Stimulated activated CD4-positive, alpha-beta T cell treated with anti-CD3 and anti-CD28 coated beads, Interleukin-1b, Interleukin-23, amount 100 ng/mL, for 1 hour (primary cell): ENCODE results near the gene KLC4.

Source experiments
- DNase-seq, 2 donors: peaks; one replicate each; pipeline ENCODE4 v3.0.0-alpha.2; 2020; ENCODE audit warnings: low read depth in 2 of 2

The KLC4 gene

DNA sequence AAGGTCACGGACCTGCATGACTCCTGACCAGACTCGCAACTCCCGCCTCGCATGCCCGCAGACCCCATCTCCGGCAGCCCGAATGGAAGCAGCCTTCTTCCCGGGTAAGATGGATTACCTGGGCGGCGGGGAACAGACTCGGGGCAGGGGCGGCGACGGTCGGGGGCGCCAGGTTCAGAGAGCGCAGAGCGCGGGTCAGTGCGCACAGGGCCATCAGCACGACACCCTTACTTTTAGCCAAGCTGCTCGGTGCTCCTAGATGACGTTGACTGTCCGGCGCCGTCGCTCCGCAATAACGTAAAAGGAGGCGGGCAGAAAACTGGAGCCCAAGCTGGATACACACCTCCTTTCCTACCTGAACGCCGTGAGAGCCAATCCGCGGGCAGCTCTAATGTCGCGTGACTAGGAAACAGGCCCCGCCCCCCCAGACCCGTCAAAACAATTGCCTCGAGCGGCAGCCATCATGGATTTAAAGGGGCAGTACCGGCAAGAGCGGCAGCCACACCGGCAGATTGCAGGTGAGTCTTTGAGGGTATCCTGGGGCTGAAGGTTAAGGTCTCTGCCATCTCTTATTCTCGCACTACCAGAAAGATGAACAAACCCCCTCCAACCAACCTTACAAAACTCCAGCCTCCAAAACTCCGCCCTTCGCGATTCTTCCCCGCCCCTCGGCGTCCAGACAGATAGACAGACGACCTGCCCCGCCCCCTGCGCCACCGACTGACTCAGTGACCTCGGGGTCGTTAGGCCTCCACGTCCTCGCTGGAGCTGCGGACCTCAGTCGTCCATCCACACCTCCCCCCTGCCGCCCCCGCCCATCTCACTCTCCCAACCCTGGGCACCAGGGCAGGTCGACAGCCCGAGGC, at the start of gene KLC4, which contains the start of gene MRPL2:
KLC4 (plus strand) TSS at position 464 of the 866 bp plus-strand sequence. CDS start 1,705 bp downstream, outside the sequence.
MRPL2 (minus strand) TSS at position 267 of the 866 bp plus-strand sequence; CDS start at position 214, 53 bp downstream.
- peak; percentile 90 to 92 for DNase-seq

DNA sequence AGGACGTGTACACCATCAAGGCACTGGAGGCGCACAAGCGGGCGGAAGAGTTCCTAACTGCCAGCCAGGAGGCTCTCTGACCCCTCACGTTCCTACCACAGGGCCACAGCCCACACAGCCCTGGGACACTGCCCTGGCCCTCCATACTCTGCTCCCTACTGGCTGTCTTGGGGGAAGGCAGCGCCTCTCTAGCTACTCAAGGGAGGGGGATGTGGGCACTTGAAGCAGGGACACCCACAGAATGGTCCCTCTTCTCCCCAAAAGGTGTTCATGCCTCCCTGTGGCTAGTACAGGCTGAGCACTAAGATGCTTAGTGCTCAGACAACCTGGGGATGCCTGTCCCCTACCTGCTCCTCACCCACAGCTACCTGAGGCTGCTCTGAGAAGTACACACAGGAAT, 48.2 kb upstream of the KLC4 start:
- no peak for DNase-seq

DNA sequence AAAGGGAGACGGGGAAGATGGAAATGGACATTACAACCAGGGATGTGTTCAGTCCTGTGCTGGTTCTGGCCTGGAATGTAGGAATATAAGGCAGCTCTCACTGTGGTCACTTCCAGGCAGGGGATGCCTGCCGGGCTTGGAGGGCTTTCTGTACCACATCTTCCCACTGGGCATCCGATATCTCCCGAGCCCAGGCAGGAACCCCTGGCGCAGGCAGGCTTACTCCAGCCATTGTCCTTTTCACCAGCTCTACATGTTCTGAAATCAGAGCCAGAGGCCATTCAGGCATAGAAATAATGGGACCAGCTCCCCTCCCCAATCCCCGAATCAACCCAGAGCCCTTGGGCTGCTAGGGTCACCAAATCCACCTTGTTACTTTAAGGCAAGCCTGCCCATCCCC, 47.1 kb upstream of the KLC4 start:
- DNase-seq = no peak

DNA sequence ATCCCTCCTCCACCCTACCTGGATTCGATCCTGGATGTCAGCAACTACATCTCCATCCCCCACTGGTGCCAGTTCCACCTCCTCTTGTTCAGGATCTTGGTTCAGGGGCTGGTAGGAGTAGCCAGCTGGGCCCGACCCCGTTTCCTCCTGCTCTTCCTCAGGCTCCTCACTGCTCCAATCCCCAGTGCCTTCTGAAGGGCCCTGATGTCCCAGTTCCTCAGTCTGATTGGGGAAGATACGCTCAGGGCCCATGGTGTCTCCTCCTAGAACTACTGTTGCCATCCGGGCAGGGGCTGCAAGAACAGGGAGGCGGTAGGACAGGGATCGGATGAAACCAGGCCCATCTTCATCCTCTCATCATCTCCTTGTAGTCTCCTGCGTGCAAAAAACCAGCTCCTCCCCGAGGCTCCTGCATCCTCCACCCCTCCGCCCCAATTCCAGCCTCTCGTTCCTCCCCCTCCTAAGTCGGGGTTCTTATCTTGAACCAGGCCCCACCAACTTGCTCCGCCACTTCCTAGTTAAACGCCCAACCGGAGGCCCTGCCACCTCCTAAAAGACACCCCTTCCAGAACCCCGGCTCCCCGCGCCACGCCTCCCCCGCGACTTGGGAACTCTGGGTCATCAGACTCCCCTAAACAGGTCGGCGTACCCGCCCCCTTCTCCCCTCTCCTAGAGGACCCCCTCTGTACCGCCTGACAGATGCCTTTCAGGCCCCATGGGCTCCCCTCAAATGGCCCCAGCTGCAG, 46.2 kb upstream of the KLC4 start:
- DNase-seq = no peak

DNA sequence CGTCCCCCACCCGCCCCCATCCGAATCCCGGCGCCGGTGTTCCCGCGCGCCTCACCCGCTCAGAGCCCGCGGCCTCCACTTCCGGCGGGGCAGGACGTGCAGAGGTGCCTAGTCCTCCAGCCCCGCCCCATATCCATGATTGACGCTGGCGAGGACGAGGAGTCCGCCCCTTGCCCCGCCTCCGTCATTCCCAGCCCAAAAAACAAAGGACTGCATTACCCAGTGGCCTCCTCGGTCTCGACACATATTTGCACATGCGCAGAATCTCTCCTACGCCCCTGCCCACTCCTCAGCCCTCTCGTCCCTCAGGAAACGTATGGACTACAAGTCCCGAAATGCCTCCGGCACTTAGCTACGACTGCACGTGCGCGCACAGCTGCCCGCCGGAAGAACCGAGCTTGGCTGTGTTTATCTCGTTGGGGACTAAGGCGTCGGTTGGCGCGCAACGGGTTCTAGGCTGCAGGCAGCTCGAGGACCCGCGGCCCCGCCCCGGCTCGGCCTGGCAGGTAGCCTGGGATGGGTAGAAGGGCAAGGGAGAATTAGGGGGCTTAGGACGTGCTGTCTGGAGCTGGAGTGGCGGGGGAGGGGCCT, 45.5 kb upstream of the KLC4 start, which contains the start of the genes KLHDC3 and MEA1:
KLHDC3 (plus strand) TSS at position 407 of the 591 bp plus-strand sequence. CDS start 2,944 bp downstream, outside the sequence.
MEA1 (minus strand) TSS at position 104 of the 591 bp plus-strand sequence. CDS start 133 bp downstream, outside the sequence.
- DNase-seq = peak; percentile 96 to 98

DNA sequence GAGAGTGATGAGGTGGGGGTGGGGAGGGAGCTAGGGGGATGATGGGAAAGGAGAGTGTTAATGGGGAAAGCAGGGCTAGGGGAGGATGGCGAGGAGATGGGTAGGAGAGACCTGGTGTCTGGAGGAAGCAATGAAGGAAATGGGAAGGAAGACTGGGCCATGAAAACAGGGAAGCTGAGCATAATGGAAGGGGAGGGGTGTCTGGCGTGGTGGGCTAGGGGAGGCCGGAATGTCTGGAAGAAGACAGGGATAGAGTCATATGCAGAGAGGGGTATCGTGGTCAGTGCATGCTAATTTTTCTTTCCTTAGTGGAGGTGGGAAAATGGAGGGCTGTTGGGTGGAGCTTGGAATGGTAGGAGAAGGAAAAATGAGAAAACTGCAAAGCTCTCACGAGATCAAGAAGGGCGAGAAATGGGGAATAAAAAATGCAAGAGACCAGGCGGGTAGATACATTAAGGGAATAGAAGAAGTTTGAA, 45.0 kb upstream of the KLC4 start:
- DNase-seq = no peak

DNA sequence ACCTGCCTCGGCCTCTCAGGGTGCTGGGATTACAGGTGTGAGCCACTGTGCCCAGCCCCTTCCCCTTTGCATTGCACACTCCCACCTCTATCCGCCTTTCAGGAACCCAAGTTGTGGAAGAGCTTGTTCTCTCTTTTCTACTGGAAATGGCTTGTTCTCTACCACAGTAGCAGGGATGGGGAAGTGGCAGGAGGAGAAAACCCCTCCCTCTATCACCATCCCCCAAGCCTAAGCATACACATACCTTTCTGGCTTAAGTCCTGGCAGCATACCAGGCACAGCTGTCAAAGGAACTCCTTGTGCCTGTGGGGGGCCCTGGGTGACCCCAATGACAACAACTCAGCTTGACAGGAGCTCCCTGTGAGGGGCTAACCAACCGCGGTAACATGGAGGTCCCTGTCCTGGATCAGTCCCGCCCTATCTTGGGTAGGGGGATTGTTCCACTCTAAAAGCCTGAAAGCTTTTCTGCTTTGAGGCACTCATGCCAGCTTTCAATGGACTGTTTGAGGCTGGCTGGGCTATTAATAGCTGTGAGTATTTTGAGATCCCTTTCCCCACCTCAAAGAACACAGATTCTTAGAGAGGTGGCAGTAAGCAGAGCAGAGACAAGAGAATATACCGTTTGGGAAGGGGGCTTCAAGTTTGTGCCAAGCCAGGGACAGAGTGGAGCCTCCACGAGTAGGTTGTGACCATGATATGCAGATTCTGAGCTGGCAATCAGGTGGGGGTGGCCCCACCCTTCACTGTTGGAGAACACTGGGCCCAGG, 43.1 kb upstream of the KLC4 start:
- no peak for DNase-seq

DNA sequence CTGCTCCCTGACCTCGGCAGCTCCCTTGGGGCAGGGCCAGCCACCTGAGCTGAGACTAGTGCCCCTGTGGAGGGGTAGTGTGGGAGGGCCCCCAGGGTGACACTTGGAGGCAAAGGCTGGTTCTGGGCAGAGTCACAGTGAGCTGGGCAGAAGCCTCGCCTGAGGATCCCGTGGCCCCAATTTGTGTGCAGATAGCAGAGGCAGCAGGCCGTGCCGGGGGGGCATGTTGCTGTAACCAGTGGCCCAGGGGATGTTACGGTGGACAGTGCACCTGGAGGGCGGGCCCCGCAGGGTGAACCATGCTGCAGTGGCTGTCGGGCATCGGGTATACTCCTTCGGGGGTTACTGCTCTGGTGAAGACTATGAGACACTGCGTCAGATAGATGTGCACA, 42.5 kb upstream of the KLC4 start:
- DNase-seq = no peak

DNA sequence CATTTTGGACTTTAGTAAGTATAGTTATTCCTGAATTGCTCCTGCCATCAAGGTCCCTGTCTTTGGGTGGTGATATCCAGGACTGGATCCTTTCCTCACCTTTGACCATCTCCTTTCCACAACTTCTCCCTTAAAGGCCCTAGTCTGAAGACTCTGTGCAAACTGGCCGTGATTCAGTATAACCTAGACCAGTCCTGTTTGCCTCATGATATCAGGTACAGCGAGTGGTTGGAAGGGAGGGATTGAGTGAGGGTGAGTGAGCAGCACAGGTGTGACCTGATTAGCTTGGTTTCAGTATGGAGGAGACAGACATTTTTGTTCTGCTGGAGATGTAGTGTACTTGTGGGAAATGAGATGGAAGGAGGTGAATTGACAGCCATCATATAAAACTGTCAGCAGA, 40.3 kb upstream of the KLC4 start:
- no peak for DNase-seq

DNA sequence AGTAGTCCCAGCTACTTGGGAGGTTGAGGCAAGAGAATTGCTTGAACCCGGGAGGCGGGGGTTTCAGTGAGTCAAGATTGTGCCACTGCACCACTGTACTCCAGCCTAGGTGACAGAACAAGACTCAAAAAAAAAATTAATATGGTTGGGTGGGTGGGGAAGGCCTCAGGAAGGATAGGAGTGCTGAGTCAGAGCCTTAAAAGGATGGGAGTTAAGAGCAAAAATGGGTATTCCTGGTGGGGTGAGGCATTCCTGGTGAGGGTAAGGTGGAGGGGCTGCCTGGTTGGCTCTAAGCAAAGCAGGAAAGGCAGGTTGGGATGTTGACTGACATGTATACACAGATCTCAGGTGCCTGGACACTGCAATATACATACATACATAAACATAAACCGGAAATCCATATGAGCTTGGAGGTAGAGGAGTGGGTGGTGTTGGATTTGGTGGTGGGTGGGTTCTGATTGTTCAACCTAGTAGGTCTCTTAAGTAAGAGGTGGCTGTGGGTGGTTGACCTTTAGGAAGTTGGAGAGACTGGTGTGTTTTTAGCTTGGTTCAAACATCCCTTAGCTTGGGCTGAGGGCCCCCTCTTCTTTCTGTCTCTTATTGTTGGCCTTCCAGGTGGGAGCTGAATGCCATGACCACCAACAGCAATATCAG, 39.3 kb upstream of the KLC4 start:
- no peak for DNase-seq

DNA sequence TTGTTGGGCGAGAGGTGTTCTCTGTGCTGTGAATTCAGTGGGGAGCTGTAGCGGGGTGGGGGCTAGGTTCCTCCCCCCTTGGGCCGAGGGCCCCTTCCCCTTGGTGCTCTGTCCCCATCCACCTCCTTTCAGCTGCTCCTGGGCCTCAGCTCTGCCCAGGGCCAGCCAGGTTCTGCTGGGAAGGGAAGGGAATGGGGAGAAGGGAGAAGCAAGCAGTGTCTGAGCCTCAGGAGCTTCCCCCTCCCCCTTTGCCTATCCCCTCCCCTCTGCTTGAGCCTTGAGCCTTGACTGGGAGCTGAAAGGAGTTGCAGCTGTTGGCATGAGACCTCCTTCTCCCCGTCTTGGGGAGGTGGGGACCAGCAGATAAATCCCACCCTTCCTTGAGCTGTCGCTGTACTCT, 38.6 kb upstream of the KLC4 start:
- DNase-seq = no peak

DNA sequence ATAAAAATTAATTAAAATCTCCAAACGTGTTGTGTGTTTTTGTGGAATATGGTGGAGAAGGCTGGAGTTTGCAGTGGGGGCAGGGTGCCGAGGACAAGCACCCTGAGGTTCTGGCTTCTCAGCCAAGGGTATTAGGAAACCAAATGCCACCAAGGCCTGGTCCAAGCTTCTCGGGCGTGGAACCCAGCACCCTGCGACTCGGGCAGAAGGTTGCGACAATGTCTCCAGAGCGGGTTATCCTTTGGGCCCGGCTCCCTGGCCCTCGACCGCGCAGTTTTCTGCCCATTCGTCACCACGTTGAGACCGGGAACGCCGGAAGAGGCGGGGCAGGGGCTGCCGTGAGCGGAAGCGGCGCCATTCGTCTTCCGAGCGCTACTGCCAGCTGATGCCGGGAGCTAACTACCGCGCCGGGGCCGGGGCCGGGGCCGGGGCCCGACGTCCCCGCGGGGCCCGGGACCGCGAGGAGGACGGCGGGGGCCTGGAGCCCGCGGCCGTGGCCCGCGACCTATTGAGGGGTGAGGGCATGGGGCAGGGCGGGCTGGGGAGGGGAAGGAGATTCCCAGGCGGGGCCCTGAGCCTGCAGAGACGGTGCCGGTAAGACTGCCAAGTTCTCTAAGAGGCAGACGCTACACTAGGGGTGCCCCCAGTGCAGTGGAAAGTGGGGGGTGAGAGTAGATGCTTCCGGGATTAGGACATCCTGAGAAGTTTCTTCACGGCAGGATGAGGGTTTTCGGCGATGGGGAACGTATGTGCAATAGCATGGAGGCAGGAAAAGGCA, 38.0 kb upstream of the KLC4 start, which contains the start of gene RRP36:
RRP36 (plus strand) TSS at position 354 of the 778 bp plus-strand sequence; CDS start at position 386, 32 bp downstream.
- peak; percentile 29 to 54 for DNase-seq

DNA sequence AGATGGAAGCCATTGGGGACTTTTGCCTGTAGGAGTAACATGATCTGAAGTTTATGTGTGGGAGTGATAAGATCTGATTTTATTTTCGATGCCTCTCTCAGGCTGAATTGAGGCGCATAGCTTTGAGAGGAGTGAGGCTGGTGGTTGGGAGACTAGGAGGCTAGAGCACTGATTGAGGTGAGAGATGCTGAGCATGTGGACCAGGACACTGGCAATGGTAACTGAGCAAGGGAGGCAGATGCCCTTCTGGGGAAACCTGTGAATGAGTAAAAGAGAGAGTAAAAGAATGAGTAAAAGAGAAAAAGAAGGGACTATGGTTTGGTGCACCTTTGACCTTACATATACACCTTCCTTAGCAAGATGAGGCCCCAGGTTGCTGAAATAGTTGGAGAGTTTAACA, 35.0 kb upstream of the KLC4 start:
- no peak for DNase-seq

DNA sequence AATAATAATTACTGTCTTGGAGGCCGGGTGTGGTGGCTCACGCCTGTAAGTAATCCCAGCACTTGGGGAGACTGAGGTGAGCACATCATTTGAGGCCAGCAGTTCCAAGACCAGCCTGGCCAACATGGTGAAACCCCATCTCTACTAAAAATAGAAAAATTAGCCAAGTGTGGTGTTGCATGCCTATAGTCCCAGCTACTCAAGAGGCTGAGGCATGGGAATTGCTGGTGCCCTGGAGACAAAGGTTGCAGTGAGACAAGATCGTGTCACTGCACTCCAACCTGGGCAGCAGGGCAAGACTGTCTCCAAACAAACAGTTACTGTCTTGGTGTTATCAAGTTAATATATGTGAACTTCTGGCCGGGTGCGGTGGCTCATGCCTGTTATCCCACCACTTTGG, 33.1 kb upstream of the KLC4 start:
- DNase-seq = no peak

DNA sequence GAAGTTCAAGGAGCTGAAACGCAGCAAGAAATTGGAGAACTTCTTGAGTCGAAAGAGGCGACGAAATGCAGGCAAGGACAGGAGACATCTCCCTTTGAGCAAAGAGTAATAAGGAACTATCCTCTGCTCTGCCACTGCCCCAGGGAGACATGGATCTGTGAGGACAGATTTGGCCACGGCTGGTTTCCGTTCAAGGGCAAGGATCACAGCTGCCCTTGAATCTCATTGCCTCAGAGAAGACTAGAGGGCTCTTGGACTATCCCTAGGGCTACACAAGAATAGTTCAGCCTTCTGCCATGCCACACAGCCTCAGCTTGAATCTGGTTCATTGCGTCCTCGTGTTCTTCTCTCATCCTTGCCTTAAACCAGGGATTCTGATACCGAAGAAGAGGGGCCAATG, 30.3 kb upstream of the KLC4 start:
- DNase-seq = no peak

DNA sequence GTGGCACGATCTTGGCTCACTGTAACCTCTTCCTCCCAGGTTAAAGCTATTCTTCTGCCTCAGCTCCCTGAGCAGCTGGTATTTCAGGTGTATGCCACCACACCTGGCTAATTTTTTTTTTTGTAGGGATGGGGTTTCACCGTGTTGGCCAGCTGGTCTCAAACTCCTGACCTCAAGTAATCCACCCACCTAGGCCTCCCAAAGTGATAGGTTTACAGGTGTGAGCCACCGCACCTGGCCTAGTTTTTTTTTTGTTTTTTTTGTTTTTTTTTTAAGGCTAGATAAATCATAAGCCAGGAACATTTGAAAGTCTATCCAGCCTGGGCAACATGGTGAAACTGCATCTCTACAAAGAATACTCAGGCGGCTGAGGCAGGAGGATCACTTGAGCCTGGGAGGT, 27.1 kb upstream of the KLC4 start:
- DNase-seq = no peak

DNA sequence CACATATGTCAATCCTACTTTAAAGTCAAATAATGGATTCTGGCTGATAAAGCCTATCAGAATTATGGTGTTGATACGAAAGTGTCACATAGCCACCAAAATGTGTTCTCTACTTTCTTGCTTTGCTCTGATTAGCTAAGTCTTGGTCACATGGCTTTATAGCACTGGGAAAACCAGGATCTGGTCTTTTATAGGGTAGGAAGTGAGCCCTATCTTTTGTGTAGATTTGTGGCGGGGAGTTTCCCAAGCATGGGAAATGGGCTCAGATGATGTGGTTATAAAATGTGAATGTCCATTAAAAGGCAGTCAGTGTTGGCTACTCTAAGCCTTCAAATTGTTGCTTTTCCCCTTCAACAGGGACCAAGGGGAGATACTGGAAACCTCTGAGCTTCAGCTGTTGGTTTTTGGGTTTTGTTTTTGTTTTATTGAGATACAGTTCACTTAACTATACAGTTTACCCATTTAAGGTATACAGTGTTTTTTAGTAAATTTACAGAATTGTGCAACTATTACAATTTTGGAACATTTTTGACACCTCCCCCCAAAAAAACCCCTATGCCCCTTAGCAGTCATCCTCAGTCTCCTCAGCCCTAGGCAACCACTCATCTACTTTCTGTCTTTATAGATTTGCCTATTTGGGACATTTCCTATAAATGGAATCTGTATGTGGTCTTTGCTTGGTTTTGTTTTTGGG, 25.8 kb upstream of the KLC4 start:
- no peak for DNase-seq

DNA sequence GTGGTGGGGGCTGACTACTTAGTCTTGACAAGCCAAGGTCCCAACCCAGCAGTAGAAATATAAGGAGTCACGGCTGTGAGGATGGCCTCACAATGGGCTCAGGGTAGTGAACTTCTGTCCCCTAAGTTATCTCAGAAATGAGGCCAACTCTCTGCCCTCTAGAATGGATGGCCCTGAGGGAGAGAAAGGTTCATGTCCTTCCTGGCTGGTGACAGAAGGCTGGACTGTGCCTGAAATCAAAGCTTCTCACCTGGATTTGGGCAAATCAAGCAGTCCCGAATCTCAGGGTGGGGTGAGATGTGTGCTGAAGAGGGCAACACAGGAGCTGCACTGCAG, 25.3 kb upstream of the KLC4 start:
- DNase-seq = no peak

DNA sequence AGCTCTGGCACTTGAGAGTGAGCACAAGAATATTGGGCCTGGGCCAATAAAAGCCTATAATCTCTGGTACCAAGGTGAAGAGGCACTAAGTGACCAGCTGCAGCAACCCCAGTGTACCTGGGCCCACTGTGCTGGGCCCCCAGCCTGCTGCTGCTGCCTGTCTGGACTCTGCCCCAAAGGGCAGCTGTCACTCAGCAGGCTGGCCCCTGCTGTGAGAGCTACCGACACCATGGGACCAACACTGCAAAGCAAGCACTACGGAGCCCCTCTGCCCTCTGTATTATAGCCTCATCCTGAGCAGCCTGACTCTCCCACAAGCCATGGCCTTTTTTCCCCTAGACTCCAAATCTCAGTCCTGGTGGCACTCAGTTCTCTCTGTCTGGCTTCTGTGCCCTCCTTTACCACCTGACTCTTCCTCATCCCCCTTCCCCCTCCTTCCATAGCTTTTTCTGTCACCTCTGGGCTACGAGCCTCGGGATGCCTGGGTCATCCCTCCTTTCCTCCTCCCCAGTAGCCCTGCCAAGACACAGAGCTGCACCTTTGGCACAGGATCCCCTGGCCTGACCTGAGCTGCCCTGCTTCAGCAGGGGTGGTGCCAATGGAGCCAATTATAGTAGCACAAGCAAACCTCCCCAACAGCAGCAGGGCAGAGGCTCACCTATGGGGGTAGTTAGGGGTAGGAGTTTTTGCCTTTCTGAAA, 23.8 kb upstream of the KLC4 start:
- no peak for DNase-seq
